ENCODE results near the gene GPBP1.

Gene GPBP1

GRCh38 chr5:57173319-57174127 lies at the start of gene GPBP1:
TSS of gene GPBP1 (plus strand) at chr5:57174059. CDS start at chr5:57214131, 40,072 bp downstream.
- peak; percentile 99 for DNase-seq (ENCODE audit: low spot score)
- TF ChIP-seq CTCF (IDR thresholded peaks at IDR 0.05; ENCODE audit: borderline replicate concordance, control extremely low read depth, extremely low read depth, insufficient read depth, missing control alignments) = no peak

GRCh38 chr5:57128325-57128724 lies 45.5 kb upstream of the GPBP1 start:
- no peak for TF ChIP-seq CTCF (IDR thresholded peaks at IDR 0.05; ENCODE audit: borderline replicate concordance, control extremely low read depth, extremely low read depth, insufficient read depth, missing control alignments)
- no peak for DNase-seq (ENCODE audit: low spot score)
- in situ Hi-C loops (cut with MboI; ENCODE audit: low sequenced_read_pairs, unreplicated experiment) = loop anchor here (25.0 kb wide), 1 partner anchor 866 kb away; no protein-coding TSS in a partner anchor

More at GRCh38 chr5:57173319-57174127, at the start of gene GPBP1:
- in situ Hi-C loops (cut with MboI; ENCODE audit: low sequenced_read_pairs, unreplicated experiment) = no loop called here

- TF ChIP-seq CTCF (IDR thresholded peaks at IDR 0.05; ENCODE audit: borderline replicate concordance, control extremely low read depth, extremely low read depth, insufficient read depth, missing control alignments) = no peak
- in situ Hi-C loops (cut with MboI; ENCODE audit: low sequenced_read_pairs, unreplicated experiment) = loop anchor here (10.0 to 25.0 kb wide), 2 partner anchors 239 to 871 kb away; no protein-coding TSS in a partner anchor
- DNase-seq (ENCODE audit: low spot score) = no peak
Measured at GRCh38 chr5:57133574-57133973, 40.3 kb upstream of the GPBP1 start.

- no peak for TF ChIP-seq CTCF (IDR thresholded peaks at IDR 0.05; ENCODE audit: borderline replicate concordance, control extremely low read depth, extremely low read depth, insufficient read depth, missing control alignments)
- no peak for DNase-seq (ENCODE audit: low spot score)
- in situ Hi-C loops (cut with MboI; ENCODE audit: low sequenced_read_pairs, unreplicated experiment) = loop anchor here (10.0 to 25.0 kb wide), 2 partner anchors 243 to 875 kb away; no protein-coding TSS in a partner anchor
Measured at GRCh38 chr5:57137401-57137800, 36.5 kb upstream of the GPBP1 start.

GRCh38 chr5:57152316-57152715 lies 21.5 kb upstream of the GPBP1 start:
- TF ChIP-seq CTCF (IDR thresholded peaks at IDR 0.05; ENCODE audit: borderline replicate concordance, control extremely low read depth, extremely low read depth, insufficient read depth, missing control alignments) = no peak
- DNase-seq (ENCODE audit: low spot score) = no peak
- in situ Hi-C loops (cut with MboI; ENCODE audit: low sequenced_read_pairs, unreplicated experiment) = no loop called here

GRCh38 chr5:57155033-57155432 lies 18.8 kb upstream of the GPBP1 start:
- no peak for DNase-seq (ENCODE audit: low spot score)
- in situ Hi-C loops (cut with MboI; ENCODE audit: low sequenced_read_pairs, unreplicated experiment) = no loop called here
- no peak for TF ChIP-seq CTCF (IDR thresholded peaks at IDR 0.05; ENCODE audit: borderline replicate concordance, control extremely low read depth, extremely low read depth, insufficient read depth, missing control alignments)
